H1 (cell line): Measurements from ENCODE around the gene SLC25A26. TPM values are rescaled to one million over a fixed set of nuclear protein-coding genes. Genes with fewer than 3 reads are reported as not detected.

Experiments used
- CTCF ChIA-PET: fragments of 300-600 bp; sonication (Branson Sonifier 250); formaldehyde crosslinking; loops from one replicate; lab custom pipeline; 2021; ENCODE audit not compliant: partially characterized antibody; lab: Charles Lee
- POLR2A ChIA-PET: fragments of 300-600 bp; sonication (Branson Sonifier 250); formaldehyde crosslinking; loops from one replicate; lab custom pipeline; 2021; ENCODE audit warnings: inconsistent platforms; ENCODE audit not compliant: partially characterized antibody; lab: Charles Lee
- DNase-seq, 2 experiments: peaks; one replicate each; pipeline versions ENCODE4 v3.0.0 to v3.0.0-alpha.2; 2010 to 2022; ENCODE audit warnings: low spot score in 2 of 2, low read depth in 1 of 2, mixed read lengths in 1 of 2
- FAIRE-seq: peaks from 2 replicates; lab custom pipeline; 2011; peaks lifted over from hg19 to GRCh38; lab: Jason Lieb, UNC
- H2AFZ ChIP-seq: 2 replicates; pipeline ENCODE4 v1.8.1; 2012; ENCODE audit warnings: low read length, inconsistent platforms
- H2AK5ac ChIP-seq: 2 replicates; pipeline ENCODE4 v1.6.1; 2013; ENCODE audit warnings: low read depth, low read length
- H2BK120ac ChIP-seq: replicated peaks from 2 replicates; pipeline ENCODE3; 2013; ENCODE audit warnings: low read depth, low read length, inconsistent platforms
- H2BK12ac ChIP-seq: 2 replicates; pipeline ENCODE4 v1.6.1; 2013; ENCODE audit warnings: low read depth, low read length
- H2BK15ac ChIP-seq: 2 replicates; pipeline ENCODE4 v1.6.1; 2013; ENCODE audit warnings: low read length
- H2BK20ac ChIP-seq: 2 replicates; pipeline ENCODE4 v1.6.1; 2013; ENCODE audit warnings: low read length
- H2BK5ac ChIP-seq: 2 replicates; pipeline ENCODE4 v1.6.1; 2013; ENCODE audit warnings: low read depth, low read length
- H3K14ac ChIP-seq: 2 replicates; pipeline ENCODE4 v1.6.1; 2013; ENCODE audit warnings: inconsistent platforms; ENCODE audit not compliant: insufficient read length
- H3K18ac ChIP-seq: 2 replicates; pipeline ENCODE4 v1.6.1; 2013; ENCODE audit warnings: low read length; ENCODE audit errors: extremely low read depth
- H3K23ac ChIP-seq: 2 replicates; pipeline ENCODE4 v1.6.1; 2013; ENCODE audit warnings: inconsistent platforms; ENCODE audit not compliant: insufficient read length
- H3K23me2 ChIP-seq: 2 replicates; pipeline ENCODE4 v1.6.1; 2013; ENCODE audit warnings: low read depth, low read length
- H3K27ac ChIP-seq: 2 replicates; pipeline ENCODE4 v1.6.1; 2011; ENCODE audit warnings: low read depth, low read length, inconsistent platforms
- H3K27me3 ChIP-seq, 4 experiments: replicated peaks in 1 of 4; 1 replicate in 1 of 4; 2 replicates in 3 of 4; pipeline versions ENCODE4 v1.6.1 to v1.8.1; 2011 to 2013; ENCODE audit warnings: low read length in 3 of 4, mild to moderate bottlenecking in 3 of 4, inconsistent platforms in 2 of 4, mixed read lengths in 2 of 4, moderate library complexity in 1 of 4; ENCODE audit not compliant: control insufficient read depth in 3 of 4, insufficient read depth in 3 of 4; ENCODE audit errors: extremely low read depth in 1 of 4
- H3K36me3 ChIP-seq, 4 experiments: 2 replicates each; pipeline versions ENCODE4 v1.6.1 to v1.8.1; 2011 to 2013; ENCODE audit warnings: mild to moderate bottlenecking in 4 of 4, low read length in 3 of 4, moderate library complexity in 2 of 4, control low read depth in 1 of 4, inconsistent platforms in 1 of 4; ENCODE audit not compliant: insufficient read depth in 4 of 4, control insufficient read depth in 2 of 4
- H3K4ac ChIP-seq: replicated peaks from 2 replicates; pipeline ENCODE3; 2013; ENCODE audit warnings: low read length, low read depth, mixed read lengths, inconsistent platforms; ENCODE audit not compliant: insufficient read length
- H3K4me1 ChIP-seq, 4 experiments: replicated peaks in 1 of 4; 1 replicate in 1 of 4; 2 replicates in 3 of 4; pipeline versions ENCODE4 v1.6.1 to v1.8.1; 2011 to 2013; ENCODE audit warnings: low read length in 3 of 4, inconsistent platforms in 2 of 4, mixed read lengths in 1 of 4; ENCODE audit not compliant: insufficient read depth in 4 of 4, control insufficient read depth in 3 of 4
- H3K4me2 ChIP-seq, 2 experiments: 2 replicates each; pipeline versions ENCODE4 v1.6.1 to v1.8.1; 2011 to 2013; ENCODE audit warnings: low read depth in 2 of 2, low read length in 2 of 2, control low read depth in 1 of 2, inconsistent platforms in 1 of 2, mild to moderate bottlenecking in 1 of 2; ENCODE audit not compliant: insufficient read depth in 1 of 2
- H3K4me3 ChIP-seq, 4 experiments: fragments of 200-600, 300-600 bp in 1 of 4; sonication (generic), shearing (Covaris generic), sonication (Bioruptor Twin) in 1 of 4; 2 replicates each; pipeline versions ENCODE4 v1.5.1 to v1.8.1; 2011 to 2016; ENCODE audit warnings: low read length in 4 of 4, low read depth in 3 of 4, control low read depth in 2 of 4, inconsistent platforms in 2 of 4, mild to moderate bottlenecking in 2 of 4, mixed read lengths in 1 of 4, moderate library complexity in 1 of 4; ENCODE audit not compliant: insufficient read depth in 2 of 4; ENCODE audit errors: extremely low read depth in 1 of 4
- H3K56ac ChIP-seq: replicated peaks from 2 replicates; pipeline ENCODE3; 2013; ENCODE audit warnings: low read depth, mild to moderate bottlenecking, mixed read lengths, low read length, inconsistent platforms; ENCODE audit not compliant: insufficient read length
- H3K79me1 ChIP-seq: 2 replicates; pipeline ENCODE4 v1.6.1; 2013; ENCODE audit warnings: low read depth, low read length, control low read depth
- H3K79me2 ChIP-seq, 2 experiments: 2 replicates each; pipeline versions ENCODE4 v1.6.1 to v1.8.1; 2012 to 2013; ENCODE audit warnings: low read length in 2 of 2, mild to moderate bottlenecking in 2 of 2, inconsistent platforms in 1 of 2; ENCODE audit not compliant: insufficient read depth in 2 of 2, control insufficient read depth in 1 of 2
- H3K9ac ChIP-seq, 4 experiments: replicated peaks in 1 of 4; 1 replicate in 1 of 4; 2 replicates in 3 of 4; pipeline versions ENCODE4 v1.6.1 to v1.8.1; 2011 to 2013; ENCODE audit warnings: low read depth in 3 of 4, low read length in 3 of 4, control low read depth in 2 of 4, mild to moderate bottlenecking in 2 of 4, moderate library complexity in 2 of 4, inconsistent platforms in 1 of 4; ENCODE audit errors: extremely low read depth in 1 of 4
- H3K9me3 ChIP-seq, 2 experiments: 2 replicates each; pipeline versions ENCODE4 v1.6.1 to v1.8.1; 2012 to 2013; ENCODE audit warnings: mild to moderate bottlenecking in 2 of 2, moderate library complexity in 2 of 2, control low read depth in 1 of 2, inconsistent platforms in 1 of 2, low read depth in 1 of 2, low read length in 1 of 2, mixed read lengths in 1 of 2; ENCODE audit not compliant: insufficient read depth in 2 of 2
- H4K20me1 ChIP-seq, 2 experiments: replicated peaks in 1 of 2; 2 replicates each; pipeline versions ENCODE3 to v1.8.1; 2011 to 2013; ENCODE audit warnings: inconsistent platforms in 2 of 2, low read length in 2 of 2, mild to moderate bottlenecking in 1 of 2; ENCODE audit not compliant: insufficient read depth in 2 of 2, control insufficient read depth in 1 of 2
- H4K5ac ChIP-seq: 2 replicates; pipeline ENCODE4 v1.6.1; 2013; ENCODE audit warnings: low read length, low read depth, mixed read lengths, inconsistent platforms; ENCODE audit not compliant: insufficient read length
- H4K8ac ChIP-seq: 2 replicates; pipeline ENCODE4 v1.8.0; 2013; ENCODE audit warnings: mild to moderate bottlenecking, moderate library complexity, low read length, inconsistent platforms; ENCODE audit not compliant: insufficient read depth; ENCODE audit errors: extremely low read depth
- H4K91ac ChIP-seq: replicated peaks from 2 replicates; pipeline ENCODE3; 2013; ENCODE audit warnings: low read length, mixed read lengths, inconsistent platforms; ENCODE audit not compliant: insufficient read length
- GABPA ChIP-seq: IDR thresholded peaks from 2 replicates; pipeline ENCODE4 v1.6.1; 2011; ENCODE audit warnings: mild to moderate bottlenecking, low read length, moderate library complexity, borderline replicate concordance; ENCODE audit not compliant: insufficient read depth
- JUND ChIP-seq: IDR thresholded peaks from 2 replicates; pipeline ENCODE4 v1.6.1; 2011; ENCODE audit warnings: mild to moderate bottlenecking, improper control_type of control experiment, low read length
- RAD21 ChIP-seq, 2 experiments: IDR thresholded peaks in 1 of 2; conservative IDR thresholded peaks in 1 of 2; 2 replicates each; pipeline ENCODE4 v1.6.1; 2011; ENCODE audit warnings: low read depth in 2 of 2, low read length in 2 of 2, improper control_type of control experiment in 1 of 2, inconsistent platforms in 1 of 2, mild to moderate bottlenecking in 1 of 2, moderate library complexity in 1 of 2
- TAF1 ChIP-seq: IDR thresholded peaks from 2 replicates; pipeline ENCODE4 v1.6.1; 2011; ENCODE audit warnings: mild to moderate bottlenecking, low read depth, low read length
- TAF7 ChIP-seq: optimal IDR thresholded peaks from 2 replicates; pipeline ENCODE3; 2011; ENCODE audit warnings: low read depth, mild to moderate bottlenecking, inconsistent platforms, low read length, moderate library complexity, borderline replicate concordance
- TBP ChIP-seq: IDR thresholded peaks from 2 replicates; pipeline ENCODE4 v1.6.1; 2011; ENCODE audit warnings: low read depth, low read length, improper control_type of control experiment
- TEAD4 ChIP-seq: IDR thresholded peaks from 2 replicates; pipeline ENCODE4 v1.6.1; 2012; ENCODE audit warnings: low read depth, low read length, inconsistent platforms, mixed read lengths
- WGBS, 2 experiments: shearing (Covaris generic) in 1 of 2; methylation state at CpG; one replicate each; pipeline versions ENCODE4 v1.1.6 to v1.1.7; 2013 to 2015; ENCODE audit warnings: low lambda C conversion rate in 2 of 2, mixed read lengths in 2 of 2, inconsistent platforms in 1 of 2, low coverage in 1 of 2, missing lambda C conversion rate in 1 of 2; ENCODE audit not compliant: insufficient replicate concordance in 2 of 2, insufficient coverage in 1 of 2, insufficient read length in 1 of 2; ENCODE audit errors: extremely low coverage in 1 of 2, missing lambda C conversion rate in 1 of 2; 5-methylcytosine and 5-hydroxymethylcytosine counted together
- polyA plus RNA-seq, 7 experiments: library from polyadenylated mRNA; depleted of rRNA in 3 of 7; stranded (reverse) in 5 of 7; unstranded in 2 of 7; fragments of >200 nt in 5 of 7; fragments of 200-250 nt in 2 of 7; gene quantifications; 1 replicate in 5 of 7; 2 replicates in 1 of 7; 4 replicates in 1 of 7; pipeline versions ENCODE4 v1.2.1 to v1.2.3, GENCODE V29; 2011 to 2013; ENCODE audit warnings: missing spikeins in 2 of 7, mixed read lengths in 2 of 7
- total RNA-seq: library from RNA; stranded (reverse); fragmentation: NEBNext Ultra II Directional; extraction: Animal tissue kit (Norgen Biotek cat#: 25700); gene quantifications from 2 replicates; pipeline ENCODE4 v1.2.1, GENCODE V29; 2021
- TF ChIP-seq, protein P1 (sequence below): IDR thresholded peaks from 2 replicates; pipeline ENCODE4 v1.6.1; 2012; ENCODE audit warnings: inconsistent platforms
- TF ChIP-seq, protein P2 (sequence below): IDR thresholded peaks from 2 replicates; pipeline ENCODE4 v1.6.1; 2011; ENCODE audit warnings: low read depth, mild to moderate bottlenecking, low read length; ENCODE audit not compliant: insufficient read depth

SLC25A26 gene
- total and polyA plus RNA-seq, 2 of the 8 experiments (the other 6 are each of a cell fraction or from before 2014, with no cell fraction given), result 30.0 to 37.0 TPM

DNA sequence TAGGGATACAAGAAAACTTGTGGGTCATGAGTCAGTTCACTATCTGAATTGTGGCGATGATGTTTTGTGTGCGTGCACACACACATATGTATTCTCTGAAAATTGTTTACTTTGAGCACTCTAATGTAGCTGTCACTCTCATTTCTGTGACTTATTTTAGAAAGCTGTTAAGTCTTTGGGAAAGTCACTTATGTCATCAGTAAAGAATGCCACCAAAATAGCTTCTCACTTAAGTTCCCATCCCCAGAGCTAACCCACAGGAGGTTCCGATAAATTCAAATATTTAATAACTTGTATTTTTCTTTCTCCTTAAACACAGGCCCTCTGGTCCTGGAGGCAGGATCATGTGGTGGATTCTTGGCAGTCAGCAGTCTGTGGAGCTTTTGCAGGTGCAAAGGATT lies 141.7 kb downstream of the SLC25A26 start:
- no peak overlapping the region for H3K56ac ChIP-seq
- no peak overlapping the region for H4K5ac ChIP-seq
- H3K79me1 ChIP-seq, result no peaks in the 10 kb centered on the region
- TF ChIP-seq TEAD4 (no peak), TAF1 (no peak), TBP (no peak), RAD21 (IDR thresholded peaks at IDR 0.05 in 1 of 2, conservative IDR thresholded peaks at IDR 0.05 in 1 of 2; ENCODE audit: low read depth in 2 of 2, low read length in 2 of 2) (no peak), JUND (no peak), TAF7 (no peak), GABPA (no peak)
- TF ChIP-seq, protein P1, sequence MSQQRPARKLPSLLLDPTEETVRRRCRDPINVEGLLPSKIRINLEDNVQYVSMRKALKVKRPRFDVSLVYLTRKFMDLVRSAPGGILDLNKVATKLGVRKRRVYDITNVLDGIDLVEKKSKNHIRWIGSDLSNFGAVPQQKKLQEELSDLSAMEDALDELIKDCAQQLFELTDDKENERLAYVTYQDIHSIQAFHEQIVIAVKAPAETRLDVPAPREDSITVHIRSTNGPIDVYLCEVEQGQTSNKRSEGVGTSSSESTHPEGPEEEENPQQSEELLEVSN, result no peak
- TF ChIP-seq, protein P2, sequence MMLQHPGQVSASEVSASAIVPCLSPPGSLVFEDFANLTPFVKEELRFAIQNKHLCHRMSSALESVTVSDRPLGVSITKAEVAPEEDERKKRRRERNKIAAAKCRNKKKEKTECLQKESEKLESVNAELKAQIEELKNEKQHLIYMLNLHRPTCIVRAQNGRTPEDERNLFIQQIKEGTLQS, result no peak
- no peak overlapping the region for H3K4ac ChIP-seq
- CTCF ChIA-PET, result interaction anchor here (1.5 to 4.0 kb wide), 3 partner anchors 10 to 111 kb away, joined by 4 to 17 read pairs (median 4); no protein-coding TSS in a partner anchor
- no peak overlapping the region for H2BK20ac ChIP-seq
- no peak overlapping the region for H3K9ac ChIP-seq
- H3K36me3 ChIP-seq, result no peaks in the 10 kb centered on the region
- no peak overlapping the region for H2AFZ ChIP-seq
- no peaks in the 10 kb centered on the region for H3K9me3 ChIP-seq
- no peak overlapping the region for H3K4me2 ChIP-seq
- no peaks in the 10 kb centered on the region for H3K27me3 ChIP-seq
- H2AK5ac ChIP-seq, result no peak overlapping the region
- no peaks in the 10 kb centered on the region for H3K79me2 ChIP-seq
- WGBS, 2 experiments, result 91% methylated on average over 3 of the region's 3 CpGs; no CpG with 5 or more reads in 1 of the 2 experiments
- H3K14ac ChIP-seq, result no peak overlapping the region
- no peak overlapping the region for H3K4me3 ChIP-seq
- H3K23me2 ChIP-seq, result no peaks in the 10 kb centered on the region
- H4K20me1 ChIP-seq, result no peaks in the 10 kb centered on the region
- POLR2A ChIA-PET, result no interaction called here
- peaks cover 3 to 11% (median 5%) of the 10 kb centered on the region in 4 experiments; a peak in 5 of 7 replicates for H3K4me1 ChIP-seq
- no peak overlapping the region for H2BK15ac ChIP-seq
- no peak overlapping the region for H4K91ac ChIP-seq
- no peak for DNase-seq
- FAIRE-seq, result no peak
- H2BK120ac ChIP-seq, result no peak overlapping the region
- H3K27ac ChIP-seq, result no peak overlapping the region
- H3K18ac ChIP-seq, result no peak overlapping the region
- H3K23ac ChIP-seq, result no peak overlapping the region
- H2BK5ac ChIP-seq, result no peak overlapping the region
- no peak overlapping the region for H2BK12ac ChIP-seq
- no peak overlapping the region for H4K8ac ChIP-seq
